Gastrocnemius medialis (tissue), 4 donors: Measurements from ENCODE around the gene RABGAP1L. TPM values are rescaled to one million over a fixed set of nuclear protein-coding genes. Genes with fewer than 3 reads are reported as not detected.

Experiments used
- ATAC-seq, 2 donors: fragments of 150-250 bp; one replicate each; pipeline ENCODE4 v1.9.1; 2016
- DNase-seq, 2 donors: peaks; one replicate each; pipeline ENCODE4 v3.0.0-alpha.2; 2019
- H3K27ac ChIP-seq, 4 donors: fragments of 200-600 bp; sonication (generic); 1 replicate in 1 of 4; 2 replicates in 3 of 4; pipeline ENCODE4 v1.5.1; 2016 to 2018; ENCODE audit warnings: mild to moderate bottlenecking in 2 of 4, moderate library complexity in 1 of 4
- H3K27me3 ChIP-seq, 3 donors: fragments of 200-600 bp; sonication (generic) in 2 of 3; 1 replicate in 1 of 3; 2 replicates in 2 of 3; pipeline versions ENCODE4 v1.5.1 to v1.6.0; 2016 to 2019; ENCODE audit warnings: mild to moderate bottlenecking in 1 of 3, moderate library complexity in 1 of 3
- H3K36me3 ChIP-seq, 2 donors: fragments of 200-600 bp; sonication (generic) in 1 of 2; one replicate each; pipeline ENCODE4 v1.5.1; 2017 to 2018
- H3K4me1 ChIP-seq, 2 donors: fragments of 200-600 bp; sonication (generic) in 1 of 2; one replicate each; pipeline ENCODE4 v1.5.1; 2016 to 2017; ENCODE audit warnings: mild to moderate bottlenecking in 2 of 2
- H3K4me3 ChIP-seq, 4 donors: fragments of 200-600 bp; sonication (generic) in 3 of 4; 1 replicate in 1 of 4; 2 replicates in 3 of 4; pipeline ENCODE4 v1.5.1; 2016 to 2019; ENCODE audit warnings: mild to moderate bottlenecking in 2 of 4
- H3K9me3 ChIP-seq, 3 donors: fragments of 200-600 bp; sonication (generic) in 2 of 3; 1 replicate in 1 of 3; 2 replicates in 2 of 3; pipeline ENCODE4 v1.5.1; 2016 to 2019
- POLR2A ChIP-seq, 2 donors: fragments of 450-650 bp; IDR thresholded peaks; one replicate each; pipeline ENCODE4 v1.6.1; 2017; ENCODE audit warnings: antibody characterized with exemption in 2 of 2, mild to moderate bottlenecking in 2 of 2, moderate library complexity in 2 of 2
- in situ Hi-C, 4 donors: fragments of 200-750 bp; cut with MboI; loops; one replicate each; pipeline versions ENCODE4 v1.15.0 to v1.8.0; 2017; ENCODE audit warnings: low sequenced_read_pairs in 4 of 4
- intact Hi-C: fragments of 100-400 bp; cut with DNase I; formaldehyde crosslinking; loops from one replicate; pipeline ENCODE4 v1.15.1; 2023; ENCODE audit warnings: low total_unique reads
- total RNA-seq, 4 donors: library from RNA; depleted of rRNA; stranded (reverse); fragments of >200 nt; gene quantifications; one replicate each; pipeline versions ENCODE4 v1.1.0 to v1.2.3, GENCODE V29; 2016
- TF ChIP-seq, protein P1 (sequence below), 5 experiments: fragments of 450-650 bp in 3 of 5; fragments of 200-600 bp in 2 of 5; sonication (generic) in 2 of 5; IDR thresholded peaks in 4 of 5; conservative IDR thresholded peaks in 1 of 5; 1 replicate in 4 of 5; 2 replicates in 1 of 5; pipeline ENCODE4 v1.5.1; 2016 to 2019; ENCODE audit warnings: antibody characterized with exemption in 5 of 5, mild to moderate bottlenecking in 3 of 5, moderate library complexity in 3 of 5

RABGAP1L gene
- total RNA-seq, 4 donors from 2014 or later = 8.8 to 22.2 (median 14.9) TPM

DNA sequence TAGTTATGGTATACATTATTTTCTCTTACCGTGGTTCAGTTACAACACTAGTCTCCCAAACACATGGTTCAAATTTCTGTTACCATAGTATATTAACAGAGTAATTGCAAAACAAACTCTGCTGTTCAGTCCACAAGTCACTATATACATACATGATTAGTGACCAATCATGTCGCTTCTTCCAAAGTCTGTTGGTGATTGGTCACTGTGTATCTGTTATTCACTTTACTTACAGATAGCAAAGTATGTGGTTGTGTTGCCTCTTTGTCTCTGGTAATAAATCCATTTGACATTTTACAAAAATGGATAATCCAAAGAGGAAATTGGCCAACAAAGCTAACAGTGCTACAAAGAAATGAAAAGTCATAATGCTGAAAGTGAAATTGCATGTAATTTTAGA lies 107.2 kb downstream of the RABGAP1L start:
- Histone ChIP-seq H3K4me3 (no peak overlapping the region), H3K4me1 (no peaks in the 10 kb centered on the region), H3K27ac (no peak overlapping the region), H3K36me3 (no peaks in the 10 kb centered on the region), H3K27me3 (no peaks in the 10 kb centered on the region), H3K9me3 (no peaks in the 10 kb centered on the region)
- DNase-seq = no peak
- no peak for ATAC-seq
- intact Hi-C loops = no loop called here
- in situ Hi-C loops = loop anchor here in 2 of 4 donors (25.0 kb wide), 1 partner anchor 471 kb away; no protein-coding TSS in a partner anchor
- TF ChIP-seq POLR2A (IDR thresholded peaks at IDR 0.05) = no peak

DNA sequence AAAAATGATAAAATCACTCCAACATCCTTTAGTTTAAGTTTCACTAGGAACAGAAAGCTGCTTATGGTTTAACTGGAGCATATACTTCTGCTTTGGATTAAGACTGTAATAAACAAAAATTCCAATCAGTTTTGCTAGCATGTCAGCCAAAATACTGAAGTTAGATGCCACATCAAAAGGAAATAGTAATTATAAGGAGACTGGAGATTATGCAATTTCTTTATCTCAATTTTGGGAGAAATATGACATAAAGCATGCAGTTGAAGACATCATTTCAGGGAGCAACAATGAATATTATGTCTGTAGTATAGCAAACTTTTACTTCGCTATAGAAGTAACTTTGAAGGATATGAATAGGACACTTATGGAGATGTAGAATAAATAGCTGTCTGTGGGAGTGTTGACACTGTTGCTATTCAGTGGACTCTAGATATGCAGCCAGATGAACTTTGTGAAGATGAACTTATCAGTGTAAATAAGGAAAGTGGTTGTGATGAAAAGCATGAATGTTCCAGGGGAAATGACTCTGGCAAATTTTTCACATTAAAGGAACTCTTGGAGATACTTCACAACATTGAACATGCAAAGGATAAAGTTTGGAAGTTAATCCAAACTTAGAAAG lies 107.8 kb downstream of the RABGAP1L start:
- H3K4me3 ChIP-seq = no peak overlapping the region
- in situ Hi-C loops = loop anchor here in 2 of 4 donors (25.0 kb wide), 1 partner anchor 470 kb away; no protein-coding TSS in a partner anchor
- intact Hi-C loops = no loop called here
- no peaks in the 10 kb centered on the region for H3K4me1 ChIP-seq
- no peak for ATAC-seq
- no peaks in the 10 kb centered on the region for H3K36me3 ChIP-seq
- H3K27me3 ChIP-seq = no peaks in the 10 kb centered on the region
- no peak overlapping the region for H3K27ac ChIP-seq
- no peak for DNase-seq
- no peaks in the 10 kb centered on the region for H3K9me3 ChIP-seq
- no peak for TF ChIP-seq POLR2A (IDR thresholded peaks at IDR 0.05)
- TF ChIP-seq, protein P1, sequence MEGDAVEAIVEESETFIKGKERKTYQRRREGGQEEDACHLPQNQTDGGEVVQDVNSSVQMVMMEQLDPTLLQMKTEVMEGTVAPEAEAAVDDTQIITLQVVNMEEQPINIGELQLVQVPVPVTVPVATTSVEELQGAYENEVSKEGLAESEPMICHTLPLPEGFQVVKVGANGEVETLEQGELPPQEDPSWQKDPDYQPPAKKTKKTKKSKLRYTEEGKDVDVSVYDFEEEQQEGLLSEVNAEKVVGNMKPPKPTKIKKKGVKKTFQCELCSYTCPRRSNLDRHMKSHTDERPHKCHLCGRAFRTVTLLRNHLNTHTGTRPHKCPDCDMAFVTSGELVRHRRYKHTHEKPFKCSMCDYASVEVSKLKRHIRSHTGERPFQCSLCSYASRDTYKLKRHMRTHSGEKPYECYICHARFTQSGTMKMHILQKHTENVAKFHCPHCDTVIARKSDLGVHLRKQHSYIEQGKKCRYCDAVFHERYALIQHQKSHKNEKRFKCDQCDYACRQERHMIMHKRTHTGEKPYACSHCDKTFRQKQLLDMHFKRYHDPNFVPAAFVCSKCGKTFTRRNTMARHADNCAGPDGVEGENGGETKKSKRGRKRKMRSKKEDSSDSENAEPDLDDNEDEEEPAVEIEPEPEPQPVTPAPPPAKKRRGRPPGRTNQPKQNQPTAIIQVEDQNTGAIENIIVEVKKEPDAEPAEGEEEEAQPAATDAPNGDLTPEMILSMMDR (IDR thresholded peaks at IDR 0.05 in 4 of 5, conservative IDR thresholded peaks at IDR 0.05 in 1 of 5) = no peak

- DNase-seq (no peak), ATAC-seq (no peak)
- Histone ChIP-seq H3K4me1 (no peaks in the 10 kb centered on the region), H3K36me3 (no peaks in the 10 kb centered on the region), H3K27me3 (no peaks in the 10 kb centered on the region), H3K9me3 (no peaks in the 10 kb centered on the region), H3K27ac (no peak overlapping the region), H3K4me3 (no peak overlapping the region)
- intact Hi-C loops = no loop called here
- in situ Hi-C loops = loop anchor here in 2 of 4 donors (25.0 kb wide), 1 partner anchor 467 kb away; no protein-coding TSS in a partner anchor
- TF ChIP-seq, protein P1 (IDR thresholded peaks at IDR 0.05 in 4 of 5, conservative IDR thresholded peaks at IDR 0.05 in 1 of 5) = no peak
- no peak for TF ChIP-seq POLR2A (IDR thresholded peaks at IDR 0.05)
Measured at GRCh38 chr1:174269989-174270651, 110.8 kb downstream of the RABGAP1L start.

GRCh38 chr1:174273190-174273589 lies 113.9 kb downstream of the RABGAP1L start:
- Histone ChIP-seq H3K27me3 (no peaks in the 10 kb centered on the region), H3K27ac (no peak overlapping the region), H3K4me3 (no peak overlapping the region), H3K36me3 (no peaks in the 10 kb centered on the region), H3K4me1 (no peaks in the 10 kb centered on the region), H3K9me3 (no peaks in the 10 kb centered on the region)
- in situ Hi-C loops = loop anchor here in 2 of 4 donors (25.0 kb wide), 1 partner anchor 464 kb away; no protein-coding TSS in a partner anchor
- DNase-seq (no peak), ATAC-seq (no peak)
- TF ChIP-seq, protein P1 (IDR thresholded peaks at IDR 0.05 in 4 of 5, conservative IDR thresholded peaks at IDR 0.05 in 1 of 5) = no peak
- intact Hi-C loops = no loop called here

DNA sequence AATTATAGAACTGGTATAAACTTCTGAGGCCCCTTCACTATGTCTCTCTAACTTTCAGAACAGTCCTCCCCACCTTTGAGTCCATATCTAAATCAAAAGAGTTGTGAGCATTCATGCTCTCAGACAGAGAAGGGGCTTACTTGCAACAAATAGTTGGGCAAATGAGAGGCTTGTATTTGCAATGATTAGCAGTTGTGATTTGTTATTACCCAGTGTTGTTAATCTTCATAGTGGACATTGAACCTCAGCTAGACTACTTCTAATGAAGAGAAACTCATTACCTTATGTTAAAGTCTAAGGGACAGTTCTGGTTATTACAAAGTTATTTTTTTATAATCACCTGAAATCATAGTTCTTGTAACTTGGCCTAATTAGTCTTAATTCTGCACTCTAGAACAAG lies 114.5 kb downstream of the RABGAP1L start:
- intact Hi-C loops = no loop called here
- in situ Hi-C loops = loop anchor here in 2 of 4 donors (25.0 kb wide), 1 partner anchor 464 kb away; no protein-coding TSS in a partner anchor

More for the DNA sequence above, 114.5 kb downstream of the RABGAP1L start:
- no peak overlapping the region for H3K4me3 ChIP-seq
- no peak overlapping the region for H3K27ac ChIP-seq
- no peaks in the 10 kb centered on the region for H3K27me3 ChIP-seq
- no peaks in the 10 kb centered on the region for H3K36me3 ChIP-seq
- TF ChIP-seq, protein P1 (IDR thresholded peaks at IDR 0.05 in 4 of 5, conservative IDR thresholded peaks at IDR 0.05 in 1 of 5) = no peak
- no peaks in the 10 kb centered on the region for H3K9me3 ChIP-seq
- DNase-seq = no peak
- ATAC-seq = no peak
- no peaks in the 10 kb centered on the region for H3K4me1 ChIP-seq
